GM12891 (cell line): ENCODE results near the gene RBP3.

Experiments used
- POLR2A ChIP-seq: IDR thresholded peaks from 2 replicates; pipeline ENCODE4 v1.6.1; 2011; ENCODE audit warnings: low read depth, low read length, control low read depth
- POLR2AphosphoS5 ChIP-seq: IDR thresholded peaks from 2 replicates; pipeline ENCODE4 v1.6.1; 2011; ENCODE audit warnings: low read depth, low read length, control low read depth

DNA sequence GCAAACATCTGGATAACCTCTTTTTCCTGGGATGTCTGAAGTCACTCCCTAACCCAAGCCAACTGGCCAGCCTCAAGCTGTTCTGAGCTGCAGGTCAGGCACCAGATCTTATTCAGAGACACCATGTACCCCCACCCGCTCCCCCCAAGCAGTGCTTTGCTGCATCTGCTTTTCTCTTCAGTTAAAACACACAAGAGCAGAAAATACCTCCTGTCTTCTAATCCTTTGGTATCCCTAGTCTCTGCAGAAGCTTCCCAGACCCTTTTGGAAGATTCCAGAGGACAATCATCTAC lies 32.9 kb downstream of the RBP3 start:
- TF ChIP-seq POLR2A: no peak
- no peak for TF ChIP-seq POLR2AphosphoS5
